ENCODE results near the gene SULF2.

- TF ChIP-seq CTCF (IDR thresholded peaks at IDR 0.05) (no peak), POLR2A (IDR thresholded peaks at IDR 0.05) (no peak)
Measured at GRCh38 chr20:47610945-47611250, 174.4 kb downstream of the SULF2 start.
